Measurements from ENCODE around the gene DCAF8. TPM values are rescaled to one million over a fixed set of nuclear protein-coding genes. Genes with fewer than 3 reads are reported as not detected.

The DCAF8 gene
- total RNA-seq, 1 donor from 2014 or later: 154 TPM

DNA sequence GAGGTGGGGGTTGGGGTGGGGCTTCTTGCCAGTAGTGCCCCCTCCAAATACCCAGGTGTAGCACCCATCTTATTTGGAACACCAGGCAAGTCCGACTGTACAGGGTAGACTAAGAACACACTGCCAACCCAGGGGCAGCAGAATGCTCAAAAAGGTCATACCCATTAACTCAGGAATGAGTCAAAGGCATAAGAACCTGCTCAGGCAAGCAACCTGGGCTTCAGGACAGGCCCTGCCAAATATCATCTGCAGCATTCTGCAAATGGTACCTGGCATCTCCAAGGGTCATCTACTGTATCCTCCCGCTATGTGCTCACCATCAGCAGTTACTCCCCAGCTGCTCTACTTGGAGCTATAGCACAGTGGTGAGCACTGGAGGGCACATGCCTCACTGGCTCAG is 37.7 kb downstream of the DCAF8 start:
- Mint-ChIP-seq H3K4me1 (ENCODE audit: unreplicated experiment) (no peaks in the 10 kb centered on the region), H3K4me3 (no peak overlapping the region), H3K9me3 (no peaks in the 10 kb centered on the region), H3K36me3 (peaks cover 13% of the 10 kb centered on the region), H3K27ac (no peak overlapping the region), H3K27me3 (no peaks in the 10 kb centered on the region)
- TF ChIP-seq, protein P1, sequence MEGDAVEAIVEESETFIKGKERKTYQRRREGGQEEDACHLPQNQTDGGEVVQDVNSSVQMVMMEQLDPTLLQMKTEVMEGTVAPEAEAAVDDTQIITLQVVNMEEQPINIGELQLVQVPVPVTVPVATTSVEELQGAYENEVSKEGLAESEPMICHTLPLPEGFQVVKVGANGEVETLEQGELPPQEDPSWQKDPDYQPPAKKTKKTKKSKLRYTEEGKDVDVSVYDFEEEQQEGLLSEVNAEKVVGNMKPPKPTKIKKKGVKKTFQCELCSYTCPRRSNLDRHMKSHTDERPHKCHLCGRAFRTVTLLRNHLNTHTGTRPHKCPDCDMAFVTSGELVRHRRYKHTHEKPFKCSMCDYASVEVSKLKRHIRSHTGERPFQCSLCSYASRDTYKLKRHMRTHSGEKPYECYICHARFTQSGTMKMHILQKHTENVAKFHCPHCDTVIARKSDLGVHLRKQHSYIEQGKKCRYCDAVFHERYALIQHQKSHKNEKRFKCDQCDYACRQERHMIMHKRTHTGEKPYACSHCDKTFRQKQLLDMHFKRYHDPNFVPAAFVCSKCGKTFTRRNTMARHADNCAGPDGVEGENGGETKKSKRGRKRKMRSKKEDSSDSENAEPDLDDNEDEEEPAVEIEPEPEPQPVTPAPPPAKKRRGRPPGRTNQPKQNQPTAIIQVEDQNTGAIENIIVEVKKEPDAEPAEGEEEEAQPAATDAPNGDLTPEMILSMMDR (conservative IDR thresholded peaks at IDR 0.05): no peak
- DNase-seq (ENCODE audit: extremely low spot score, unreplicated experiment): no peak

DNA sequence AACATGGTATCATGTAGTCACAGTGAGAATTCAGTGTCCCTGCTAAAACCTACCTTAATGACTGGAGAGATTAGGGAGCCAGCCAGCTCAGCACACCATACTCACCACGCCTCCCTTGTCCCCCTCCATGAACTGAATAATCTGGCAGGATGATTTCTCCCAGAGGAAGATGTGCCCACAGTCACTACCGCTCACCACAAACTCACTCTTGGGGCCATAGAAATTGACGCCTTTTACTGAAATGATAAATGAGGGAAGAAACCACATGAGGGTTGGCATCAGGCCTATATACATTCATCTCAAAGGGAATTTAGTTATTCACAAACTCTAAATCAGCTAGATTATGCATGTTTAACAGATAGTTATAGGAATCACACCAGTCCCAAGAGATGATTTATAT is 39.8 kb downstream of the DCAF8 start:
- Mint-ChIP-seq H3K27me3 (no peaks in the 10 kb centered on the region), H3K4me3 (no peak overlapping the region), H3K4me1 (ENCODE audit: unreplicated experiment) (peaks cover 4% of the 10 kb centered on the region), H3K9me3 (no peaks in the 10 kb centered on the region), H3K36me3 (peaks cover 14% of the 10 kb centered on the region), H3K27ac (no peak overlapping the region)
- TF ChIP-seq, protein P1 (conservative IDR thresholded peaks at IDR 0.05): no peak
- no peak for DNase-seq (ENCODE audit: extremely low spot score, unreplicated experiment)

DNA sequence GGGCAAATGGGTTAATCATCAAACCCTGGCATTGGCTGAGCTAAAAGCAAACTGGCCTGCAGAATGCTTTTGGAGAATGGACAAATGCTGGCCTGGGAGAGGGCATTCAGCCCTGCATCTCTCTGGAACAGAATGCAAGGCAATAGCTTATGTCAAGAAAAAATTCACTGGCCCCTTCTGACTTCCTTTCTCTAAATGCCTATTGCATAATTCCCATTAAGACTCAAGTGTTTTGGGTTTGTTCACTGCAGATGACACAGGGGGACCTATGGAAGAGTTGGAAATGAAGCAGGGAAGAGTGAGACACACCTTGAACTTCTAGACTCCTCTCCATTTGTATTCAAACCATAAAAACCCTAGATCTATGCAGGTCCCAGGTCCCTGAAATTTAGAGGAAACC is 41.3 kb downstream of the DCAF8 start:
- TF ChIP-seq, protein P1 (conservative IDR thresholded peaks at IDR 0.05): no peak
- no peaks in the 10 kb centered on the region for H3K9me3 Mint-ChIP-seq
- H3K4me3 Mint-ChIP-seq: no peak overlapping the region
- peaks cover 4% of the 10 kb centered on the region for H3K4me1 Mint-ChIP-seq (ENCODE audit: unreplicated experiment)
- no peaks in the 10 kb centered on the region for H3K27me3 Mint-ChIP-seq
- peaks cover 16% of the 10 kb centered on the region for H3K36me3 Mint-ChIP-seq
- no peak for DNase-seq (ENCODE audit: extremely low spot score, unreplicated experiment)
- no peak overlapping the region for H3K27ac Mint-ChIP-seq

DNA sequence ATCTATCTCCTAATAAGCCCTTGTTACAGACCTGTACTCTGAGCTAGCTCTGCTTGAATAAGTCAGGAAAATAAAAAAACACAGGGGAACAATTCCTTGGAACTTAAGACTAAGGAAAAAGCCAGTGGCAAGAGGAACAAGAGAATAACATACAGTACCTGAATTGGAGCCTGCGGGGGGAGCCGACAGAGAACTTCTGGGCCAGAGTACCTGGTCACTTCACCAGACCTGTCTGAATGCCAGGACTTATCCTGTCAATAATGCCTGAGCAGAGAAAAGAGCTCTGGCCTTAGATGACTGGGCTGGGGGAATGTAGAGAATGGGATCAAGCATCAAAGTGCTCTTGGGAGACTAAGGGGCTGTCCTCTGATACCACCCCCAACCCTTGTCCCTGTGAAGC is 42.0 kb downstream of the DCAF8 start:
- no peaks in the 10 kb centered on the region for H3K27me3 Mint-ChIP-seq
- H3K36me3 Mint-ChIP-seq: peaks cover 23% of the 10 kb centered on the region
- TF ChIP-seq, protein P1 (conservative IDR thresholded peaks at IDR 0.05): no peak
- H3K4me3 Mint-ChIP-seq: no peak overlapping the region
- H3K27ac Mint-ChIP-seq: peak overlapping the region; percentile 3
- H3K9me3 Mint-ChIP-seq: no peaks in the 10 kb centered on the region
- H3K4me1 Mint-ChIP-seq (ENCODE audit: unreplicated experiment): peaks cover 4% of the 10 kb centered on the region
- DNase-seq (ENCODE audit: extremely low spot score, unreplicated experiment): no peak

DNA sequence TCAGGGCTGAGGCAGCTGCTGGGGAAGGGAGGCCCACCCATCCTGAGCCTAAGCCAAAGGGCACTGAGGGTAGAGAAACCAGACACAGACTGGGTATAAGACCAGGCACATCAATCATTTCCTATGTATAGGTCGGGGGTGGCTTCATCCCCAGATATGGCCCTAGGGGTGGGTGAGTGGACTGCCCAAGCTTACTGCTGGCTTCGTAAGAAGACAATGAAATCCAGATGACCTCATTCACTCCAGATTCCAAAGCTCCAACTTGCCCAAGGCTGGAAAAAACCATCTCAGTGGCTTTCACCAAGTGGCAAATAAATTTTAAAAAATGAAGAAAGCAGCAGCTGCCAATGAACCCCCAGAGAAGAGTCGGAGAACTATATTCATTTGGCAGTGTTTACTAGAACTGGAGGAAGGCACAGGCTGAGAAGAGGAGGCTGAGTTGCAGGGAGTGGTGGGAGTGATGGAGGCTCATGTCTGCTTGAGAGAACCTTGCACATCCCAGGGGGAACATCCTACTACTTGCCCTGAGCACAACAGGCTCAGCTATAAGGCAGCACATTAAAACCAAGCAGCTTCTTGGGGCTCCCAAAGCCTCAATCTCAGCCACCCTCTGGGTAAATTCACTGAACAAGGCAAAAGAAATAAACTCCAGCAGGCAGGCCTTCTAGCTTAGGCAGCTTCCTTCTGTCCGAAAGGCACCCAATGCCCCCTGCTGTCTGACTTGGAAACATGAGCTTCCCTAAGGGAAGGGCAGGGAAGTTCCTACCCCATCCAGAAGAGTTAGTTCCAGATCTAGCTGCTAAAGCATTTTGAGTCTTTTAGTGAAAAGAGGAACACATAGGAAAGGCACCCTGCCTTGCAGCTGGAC is 43.1 kb downstream of the DCAF8 start:
- DNase-seq (ENCODE audit: extremely low spot score, unreplicated experiment): no peak
- Mint-ChIP-seq H3K9me3 (no peaks in the 10 kb centered on the region), H3K4me1 (ENCODE audit: unreplicated experiment) (peaks cover 12% of the 10 kb centered on the region), H3K27me3 (no peaks in the 10 kb centered on the region), H3K27ac (peak overlapping the region; percentile 3), H3K36me3 (peaks cover 32% of the 10 kb centered on the region), H3K4me3 (no peak overlapping the region)
- TF ChIP-seq, protein P1 (conservative IDR thresholded peaks at IDR 0.05): peak; percentile 72
